Prostate gland (tissue), 2 donors: ENCODE data around the gene BCAS3.

Experiments
- CTCF ChIP-seq, 4 experiments: fragments of 200-600 bp in 2 of 4; fragments of 450-650 bp in 2 of 4; sonication (generic) in 2 of 4; IDR thresholded peaks; 1 replicate in 3 of 4; 2 replicates in 1 of 4; pipeline ENCODE4 v1.5.1; 2016 to 2019; ENCODE audit warnings: antibody characterized with exemption in 4 of 4, mild to moderate bottlenecking in 2 of 4, moderate library complexity in 2 of 4
- POLR2AphosphoS5 ChIP-seq: sonication (generic); formaldehyde crosslinking; IDR thresholded peaks from one replicate; pipeline ENCODE4 v1.6.1; 2017; ENCODE audit warnings: antibody characterized with exemption

DNA sequence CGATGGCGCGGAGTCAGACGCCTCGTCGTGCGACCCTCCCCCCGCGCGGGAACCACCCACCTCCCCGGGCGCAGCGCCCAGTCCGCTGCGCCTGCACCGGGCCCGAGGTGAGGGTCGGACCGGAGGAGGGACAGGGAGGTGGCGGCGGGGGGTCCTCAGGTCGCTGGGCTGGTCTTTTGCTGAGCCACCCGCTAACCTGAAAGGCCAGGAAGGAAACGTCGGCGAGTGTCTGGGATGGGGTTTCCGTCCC lies 726.9 kb downstream of the BCAS3 start:
- TF ChIP-seq CTCF (IDR thresholded peaks at IDR 0.05) (no peak), POLR2AphosphoS5 (no peak)
